Iris pigment epithelial cell (primary cell): ENCODE data around the gene AEN.

ENCODE experiments used
- DNase-seq: peaks from one replicate; pipeline ENCODE4 v3.0.0-alpha.2; 2011; ENCODE audit warnings: low read depth

AEN gene

DNA sequence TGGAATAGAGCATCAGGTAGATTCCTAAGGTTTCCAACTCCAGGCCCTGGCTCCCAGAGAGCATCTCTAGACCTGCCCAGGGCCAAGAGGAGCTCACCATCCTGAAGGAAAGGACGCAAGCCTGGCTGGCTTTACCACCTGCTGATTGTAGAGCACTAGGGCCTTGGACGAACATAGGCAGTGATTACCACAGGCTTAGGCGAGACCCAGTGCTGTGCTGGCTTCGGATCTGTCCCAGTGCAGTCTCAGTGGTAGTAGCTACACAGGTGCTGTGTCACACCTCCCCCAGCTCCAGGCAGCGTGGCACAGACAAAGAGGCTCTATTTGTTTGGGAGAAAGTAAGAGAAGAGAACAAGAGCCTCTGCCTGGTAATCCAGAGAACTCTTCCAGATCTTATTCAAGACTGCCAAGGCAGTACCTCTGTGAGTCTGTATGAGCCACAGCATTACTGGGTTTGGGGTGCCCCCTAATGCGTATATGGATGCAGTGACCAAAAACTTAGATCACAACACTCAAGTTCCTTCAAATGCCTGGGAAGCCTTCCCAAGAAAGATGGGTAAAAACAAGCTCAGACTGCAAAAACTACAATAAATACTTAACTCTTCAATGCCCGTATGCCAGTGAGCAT is 43.1 kb downstream of the AEN start:
- no peak for DNase-seq

DNA sequence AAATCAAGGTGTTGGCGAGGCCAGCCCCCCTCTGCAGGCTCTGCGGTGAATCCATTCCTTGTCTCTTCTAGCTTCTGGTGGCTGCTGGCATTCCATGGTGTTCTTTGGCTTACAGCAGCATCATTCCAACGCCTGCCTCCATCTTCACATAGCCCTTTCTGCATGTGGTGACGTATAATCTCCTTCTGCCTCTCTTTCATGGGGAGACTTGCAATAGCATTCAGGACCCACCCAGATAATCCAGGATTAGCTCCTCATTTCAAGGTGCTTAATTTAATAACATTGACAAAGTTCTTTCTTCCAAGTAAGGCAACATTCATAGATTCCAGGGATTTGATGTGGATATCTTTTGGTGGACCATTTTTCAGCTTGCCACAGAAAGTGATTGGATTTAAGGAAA is 53.5 kb downstream of the AEN start:
- no peak for DNase-seq

DNA sequence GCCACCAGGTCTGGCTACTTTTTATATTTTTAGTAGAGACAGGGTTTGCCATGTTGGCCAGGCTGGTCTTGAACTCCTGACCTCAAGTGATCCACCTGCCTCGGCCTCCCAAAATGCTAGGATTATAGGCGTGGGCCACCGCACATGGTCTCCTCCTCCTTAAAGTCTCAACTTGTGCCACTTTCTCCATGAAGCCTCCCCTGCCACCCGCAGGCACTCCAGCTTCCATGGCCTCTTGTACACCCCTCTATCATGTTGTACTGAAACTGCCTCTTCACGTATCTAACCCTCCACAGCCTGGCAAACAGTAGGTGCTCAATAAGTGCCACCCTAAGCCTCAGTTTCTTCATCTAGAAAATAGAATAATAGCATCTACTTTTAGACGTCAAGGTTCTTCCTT is 57.6 kb downstream of the AEN start:
- DNase-seq, result no peak

DNA sequence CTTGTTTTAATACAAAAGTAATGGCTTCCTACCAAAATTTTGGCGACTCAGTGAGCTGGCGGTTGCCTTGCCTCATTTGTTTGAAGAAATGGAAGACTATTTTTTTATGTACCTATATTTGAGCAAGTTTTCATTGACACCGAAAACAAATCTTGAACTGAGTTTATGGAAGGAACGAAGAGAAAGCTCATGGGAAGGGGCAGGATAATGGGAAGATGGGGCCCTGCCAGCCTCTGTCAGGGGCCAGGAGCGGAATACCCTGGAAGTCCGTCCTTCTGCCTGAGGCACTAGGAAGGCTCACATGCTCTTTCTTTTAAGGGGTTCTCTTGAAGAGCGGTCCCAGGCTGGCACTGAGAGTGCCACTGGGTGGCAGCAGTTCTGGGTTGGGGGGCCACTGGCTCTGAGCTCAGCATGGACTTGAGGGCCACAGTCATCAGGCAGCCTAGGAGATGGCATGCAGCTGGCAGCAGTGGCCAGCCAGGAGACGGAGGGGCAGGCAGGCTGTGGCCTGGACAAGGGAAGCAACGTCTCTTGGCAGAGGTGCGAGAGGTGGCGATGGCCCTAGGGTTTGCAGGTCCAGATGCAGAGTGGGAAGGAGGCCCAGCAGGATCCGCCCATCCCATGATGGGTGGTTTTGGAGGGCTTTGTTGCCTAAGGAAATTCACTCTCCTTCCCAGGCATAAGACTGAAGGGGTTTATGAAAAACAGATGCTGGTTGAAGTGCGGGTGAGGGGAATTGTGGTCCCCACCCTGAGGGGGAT is 59.3 kb downstream of the AEN start:
- no peak for DNase-seq

DNA sequence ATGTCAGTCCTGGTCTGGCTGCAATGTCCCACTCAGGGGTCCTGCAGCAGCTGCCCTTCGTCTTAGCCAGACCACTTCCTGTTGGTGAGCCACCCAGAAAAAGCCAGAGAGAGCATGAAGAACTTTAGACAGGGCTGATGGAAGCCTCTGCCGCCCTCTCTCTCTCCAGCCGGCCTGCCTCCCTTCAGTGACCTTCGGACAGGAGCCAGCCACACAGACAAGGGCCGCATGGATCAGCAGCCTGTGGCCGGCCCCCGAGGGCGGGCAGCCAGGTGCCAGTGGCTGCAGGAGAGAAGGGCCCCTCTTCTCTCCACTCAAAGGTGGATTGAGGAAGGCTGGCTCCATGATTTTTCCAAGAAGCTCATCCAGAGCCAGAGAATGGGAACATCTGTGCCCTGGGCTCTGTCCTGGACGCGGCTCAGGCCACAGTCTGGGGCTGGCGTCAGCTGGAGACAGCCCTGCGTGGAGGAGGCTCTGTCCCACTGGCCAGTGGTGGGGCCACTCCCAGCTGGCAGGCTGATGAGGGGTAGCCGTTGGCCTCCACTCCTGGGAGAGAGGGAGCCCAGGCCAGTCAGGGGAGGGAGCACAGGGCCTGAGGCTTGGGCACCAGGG is 60.6 kb downstream of the AEN start:
- DNase-seq, result no peak
